Measurements from ENCODE around the gene TBX4. TPM values are rescaled to one million over a fixed set of nuclear protein-coding genes. Genes with fewer than 3 reads are reported as not detected.
A peak's percentile ranks its signal among the peaks of the same experiment; 100 is the strongest.
"Not testable (repeated sequence)": the region's sequence is repeated elsewhere in the genome, so short reads cannot be mapped to it uniquely, and the experiment has no call there.

Gene TBX4
- polyA plus RNA-seq, 6 donors from 2014 or later = not detected

DNA sequence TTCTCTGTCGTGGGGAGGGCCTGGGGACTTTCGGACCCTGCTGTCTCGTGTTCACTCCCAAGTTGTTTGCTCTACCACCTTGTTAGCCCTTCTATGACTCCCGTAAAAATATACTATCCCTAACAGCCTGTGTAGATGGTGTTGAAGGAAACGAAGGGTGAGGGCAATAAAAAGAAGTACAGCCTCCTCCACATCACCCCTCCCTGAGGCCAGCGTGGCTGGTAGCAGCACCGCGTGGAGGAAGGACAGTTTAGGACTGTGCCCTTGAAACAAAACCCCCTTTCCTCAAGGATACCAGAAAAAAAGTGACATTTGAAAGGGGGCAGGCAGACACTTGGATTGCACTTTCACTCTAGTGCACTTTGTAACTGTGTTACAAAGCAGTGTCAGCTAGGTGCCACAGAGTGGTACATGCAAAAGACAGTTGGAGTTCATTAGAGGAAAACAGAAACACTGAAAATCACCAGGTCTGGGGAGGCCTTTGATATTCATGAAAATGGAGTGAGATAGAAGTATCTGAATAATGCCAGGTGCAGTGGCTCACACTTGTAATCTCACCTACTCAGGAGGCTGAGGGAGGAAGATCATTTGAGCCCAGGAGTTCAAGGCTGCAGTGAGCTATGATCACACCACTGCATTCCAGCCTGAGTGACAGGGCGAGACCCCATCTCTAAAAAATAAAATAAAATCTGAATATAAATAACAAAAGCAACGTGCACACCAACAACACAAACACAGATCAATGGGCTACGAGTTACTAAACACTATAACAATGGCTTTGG, 53.8 kb downstream of the TBX4 start:
- Mint-ChIP-seq H3K27me3 (peaks cover 50 to 59% (median 51%) of the 10 kb centered on the region in 3 donors), H3K4me1 (no peaks in the 10 kb centered on the region), H3K27ac (no peak overlapping the region), H3K36me3 (no peaks in the 10 kb centered on the region), H3K4me3 (no peak overlapping the region), H3K9me3 (no peaks in the 10 kb centered on the region)
- ATAC-seq (ENCODE audit: low read depth in 2 of 2) (no peak), DNase-seq (no peak)

DNA sequence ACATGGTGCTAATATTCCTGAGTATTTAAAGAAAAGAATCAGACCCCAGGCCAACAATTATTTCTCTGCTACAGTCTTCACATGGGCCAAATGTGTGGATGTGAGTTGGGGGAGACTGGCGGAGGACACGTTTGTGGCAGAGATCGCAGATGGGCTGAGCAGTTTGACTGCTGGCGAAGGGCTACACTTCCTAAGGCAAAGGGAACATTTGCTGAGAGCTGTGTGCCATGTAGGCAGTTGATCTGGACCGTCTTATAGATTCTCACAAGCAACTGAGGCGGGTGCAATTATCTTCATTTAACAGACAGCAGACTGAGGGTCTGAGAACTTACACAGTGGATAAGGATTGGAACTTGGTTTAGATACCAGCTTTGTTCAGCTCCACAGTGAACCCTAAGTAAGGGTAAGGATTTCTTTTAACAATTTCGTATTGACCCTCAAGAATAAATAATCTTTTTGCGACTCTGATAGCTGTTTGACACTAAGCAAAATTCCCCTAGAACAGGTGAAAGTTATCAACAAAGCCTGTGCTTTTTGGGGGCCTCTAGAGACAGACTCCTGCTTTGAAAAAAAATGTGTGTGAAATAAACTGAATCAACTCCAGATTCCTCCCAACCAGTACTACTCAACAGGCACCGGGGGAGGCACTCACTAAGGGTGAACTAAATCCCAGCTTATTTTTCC, 55.3 kb downstream of the TBX4 start:
- no peak overlapping the region for H3K27ac Mint-ChIP-seq
- H3K4me3 Mint-ChIP-seq = no peak overlapping the region
- H3K36me3 Mint-ChIP-seq = no peaks in the 10 kb centered on the region
- H3K4me1 Mint-ChIP-seq = no peaks in the 10 kb centered on the region
- no peaks in the 10 kb centered on the region for H3K9me3 Mint-ChIP-seq
- DNase-seq (no peak), ATAC-seq (ENCODE audit: low read depth in 2 of 2) (no peak)
- peaks cover 50 to 55% (median 54%) of the 10 kb centered on the region in 3 donors for H3K27me3 Mint-ChIP-seq

DNA sequence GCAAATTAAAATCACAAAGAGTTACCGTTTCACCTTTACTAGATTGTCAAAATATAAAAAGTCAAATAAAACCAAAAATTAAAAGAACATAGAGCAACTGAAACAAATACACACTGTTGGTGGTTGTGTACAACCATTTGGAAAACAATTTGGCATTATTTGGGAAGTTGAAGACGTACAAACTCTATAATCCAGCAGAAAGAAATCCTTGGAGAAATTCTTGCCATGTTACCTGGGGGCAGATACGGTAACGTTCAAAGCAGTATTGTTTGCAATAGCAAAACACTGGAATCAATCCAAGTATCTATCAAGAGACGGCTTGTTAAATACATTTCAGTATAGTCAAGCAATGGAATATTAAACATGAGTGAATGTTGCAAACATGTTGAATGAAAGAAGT, 56.7 kb downstream of the TBX4 start:
- no peak overlapping the region for H3K27ac Mint-ChIP-seq
- no peaks in the 10 kb centered on the region for H3K36me3 Mint-ChIP-seq
- ATAC-seq (ENCODE audit: low read depth in 2 of 2) = no peak
- H3K4me1 Mint-ChIP-seq = no peaks in the 10 kb centered on the region
- H3K4me3 Mint-ChIP-seq = no peak overlapping the region
- H3K9me3 Mint-ChIP-seq = no peaks in the 10 kb centered on the region
- no peak for DNase-seq
- H3K27me3 Mint-ChIP-seq = peaks cover 50 to 55% (median 50%) of the 10 kb centered on the region in 3 donors

DNA sequence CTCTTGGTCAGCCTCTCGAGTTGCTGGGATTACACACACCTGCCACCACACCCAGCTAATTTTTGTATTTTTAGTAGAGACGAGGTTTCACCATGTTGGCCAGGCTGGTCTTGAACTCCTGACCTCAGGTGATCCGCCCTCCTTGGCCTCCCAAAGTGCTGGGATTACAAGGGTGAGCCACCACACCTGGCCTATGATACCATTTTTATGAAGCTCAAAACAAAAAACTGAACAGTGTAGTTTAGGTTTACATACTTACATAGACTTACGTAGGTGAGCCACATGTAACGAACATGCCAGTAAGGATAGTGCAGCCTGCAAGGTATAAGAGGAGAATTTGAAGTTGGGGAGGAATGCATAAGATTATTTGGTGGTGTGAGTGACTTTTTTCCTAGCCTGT, 57.2 kb downstream of the TBX4 start:
- DNase-seq; H3K9me3 Mint-ChIP-seq; H3K36me3 Mint-ChIP-seq; H3K4me1 Mint-ChIP-seq; ATAC-seq (ENCODE audit: low read depth in 2 of 2); H3K4me3 Mint-ChIP-seq; H3K27ac Mint-ChIP-seq: not testable (repeated sequence)
- H3K27me3 Mint-ChIP-seq = peaks cover 46 to 60% (median 55%) of the 10 kb centered on the region in 3 donors

DNA sequence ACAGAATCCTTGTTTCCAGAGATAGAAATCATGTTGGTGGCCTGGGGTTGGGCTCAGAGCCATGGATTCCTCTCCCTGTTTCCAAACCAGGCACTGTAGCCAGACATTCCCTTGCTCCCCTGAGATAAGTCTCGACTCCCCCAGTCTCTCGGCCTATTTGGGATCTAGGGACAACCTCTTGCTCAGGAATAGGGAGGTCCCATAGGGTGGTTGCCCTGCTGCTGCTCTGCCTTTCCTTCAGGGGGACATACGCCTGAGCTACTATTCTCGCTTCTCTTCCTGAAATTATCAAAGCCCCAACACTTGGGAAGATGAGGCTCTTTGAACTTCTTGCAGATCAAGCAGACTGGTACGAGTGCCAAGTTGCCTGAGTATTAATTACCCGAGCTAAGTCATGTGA, 58.0 kb downstream of the TBX4 start:
- no peak overlapping the region for H3K4me3 Mint-ChIP-seq
- H3K4me1 Mint-ChIP-seq = no peaks in the 10 kb centered on the region
- no peaks in the 10 kb centered on the region for H3K9me3 Mint-ChIP-seq
- DNase-seq (no peak), ATAC-seq (ENCODE audit: low read depth in 2 of 2) (no peak)
- H3K27me3 Mint-ChIP-seq = peaks cover 40 to 56% (median 49%) of the 10 kb centered on the region in 3 donors
- no peak overlapping the region for H3K27ac Mint-ChIP-seq
- no peaks in the 10 kb centered on the region for H3K36me3 Mint-ChIP-seq

DNA sequence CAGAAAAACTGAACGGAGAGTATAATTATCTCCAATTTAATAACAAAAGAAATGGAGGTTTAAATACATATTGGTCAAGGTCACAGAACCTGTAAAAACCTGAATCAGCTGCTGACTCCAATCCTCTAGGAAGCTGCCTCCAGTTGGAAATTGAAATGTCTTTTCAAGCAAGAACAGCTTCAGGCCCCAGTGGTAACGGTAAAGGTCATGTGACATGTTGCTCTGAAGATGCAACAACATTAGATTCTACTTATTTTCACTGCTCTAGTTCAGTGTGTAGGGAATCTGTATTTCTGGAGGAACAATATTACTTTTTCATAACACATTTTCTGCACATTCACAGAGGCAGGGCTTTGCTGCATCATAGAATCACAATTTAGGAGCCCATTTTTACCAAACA, 58.8 kb downstream of the TBX4 start:
- no peaks in the 10 kb centered on the region for H3K4me1 Mint-ChIP-seq
- H3K27ac Mint-ChIP-seq = no peak overlapping the region
- no peaks in the 10 kb centered on the region for H3K9me3 Mint-ChIP-seq
- no peak overlapping the region for H3K4me3 Mint-ChIP-seq
- H3K36me3 Mint-ChIP-seq = no peaks in the 10 kb centered on the region
- ATAC-seq (ENCODE audit: low read depth in 2 of 2) (no peak), DNase-seq (no peak)
- peaks cover 40 to 50% (median 46%) of the 10 kb centered on the region in 3 donors for H3K27me3 Mint-ChIP-seq

DNA sequence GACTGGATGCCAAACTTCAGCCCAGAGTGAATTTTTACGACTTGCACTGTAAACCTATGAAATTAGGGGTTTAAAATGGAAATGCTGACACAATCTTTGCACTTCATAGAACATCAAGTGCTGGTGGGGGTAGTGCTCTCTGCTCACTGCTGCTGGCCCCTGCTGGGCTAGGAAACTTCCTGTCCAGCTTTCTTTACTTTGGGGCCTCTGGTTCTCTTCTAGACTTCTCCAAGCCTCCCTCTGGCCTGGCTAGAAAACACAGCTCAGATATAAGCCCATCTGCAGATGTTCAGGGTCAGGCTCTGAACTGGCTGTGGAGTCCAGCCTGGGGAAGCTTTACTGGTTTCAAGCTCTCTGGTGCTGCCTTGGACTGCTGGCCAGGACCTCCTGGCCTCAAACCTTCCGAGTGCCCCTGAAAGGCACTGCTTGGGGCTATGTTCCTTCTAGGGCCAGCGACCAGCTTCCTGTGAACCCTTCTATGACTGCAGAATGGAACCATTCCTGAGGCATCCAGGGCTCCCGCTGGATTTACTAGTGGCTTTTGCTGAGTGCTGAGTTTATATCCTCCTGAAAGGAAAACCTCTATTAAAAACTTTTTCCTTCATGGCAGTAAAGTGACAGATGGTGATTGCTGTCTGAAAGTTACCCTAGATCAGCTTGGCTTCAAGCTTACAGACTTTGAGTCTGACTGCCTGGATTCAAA, 59.4 kb downstream of the TBX4 start:
- Mint-ChIP-seq H3K36me3 (no peaks in the 10 kb centered on the region), H3K27ac (no peak overlapping the region), H3K4me3 (no peak overlapping the region), H3K27me3 (peaks cover 40 to 47% (median 45%) of the 10 kb centered on the region in 3 donors), H3K4me1 (no peaks in the 10 kb centered on the region), H3K9me3 (no peaks in the 10 kb centered on the region)
- DNase-seq (no peak), ATAC-seq (ENCODE audit: low read depth in 2 of 2) (no peak)

DNA sequence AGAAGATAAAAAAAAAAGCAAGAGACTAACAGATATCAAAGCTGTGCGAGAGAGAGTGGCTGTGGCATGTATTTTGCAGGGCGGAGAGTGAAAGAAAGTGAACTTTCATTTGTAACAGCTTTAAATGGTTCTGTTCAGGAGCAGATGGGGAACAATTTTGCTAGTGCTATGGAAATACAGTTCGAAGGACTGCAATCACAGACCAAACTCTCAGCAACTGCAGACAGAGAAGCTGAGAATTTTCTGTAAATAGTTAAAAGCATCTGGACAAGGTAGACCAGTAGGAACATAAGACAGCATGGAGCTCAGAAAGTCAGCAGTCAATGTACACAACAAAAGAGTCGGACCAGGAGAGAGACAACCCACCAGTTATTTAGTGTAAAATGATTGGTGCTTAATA, 62.3 kb downstream of the TBX4 start:
- no peaks in the 10 kb centered on the region for H3K4me1 Mint-ChIP-seq
- DNase-seq (no peak), ATAC-seq (ENCODE audit: low read depth in 2 of 2) (no peak)
- no peak overlapping the region for H3K27ac Mint-ChIP-seq
- H3K36me3 Mint-ChIP-seq = no peaks in the 10 kb centered on the region
- no peak overlapping the region for H3K4me3 Mint-ChIP-seq
- no peaks in the 10 kb centered on the region for H3K9me3 Mint-ChIP-seq
- H3K27me3 Mint-ChIP-seq = peaks cover 27 to 30% (median 30%) of the 10 kb centered on the region in 3 donors

DNA sequence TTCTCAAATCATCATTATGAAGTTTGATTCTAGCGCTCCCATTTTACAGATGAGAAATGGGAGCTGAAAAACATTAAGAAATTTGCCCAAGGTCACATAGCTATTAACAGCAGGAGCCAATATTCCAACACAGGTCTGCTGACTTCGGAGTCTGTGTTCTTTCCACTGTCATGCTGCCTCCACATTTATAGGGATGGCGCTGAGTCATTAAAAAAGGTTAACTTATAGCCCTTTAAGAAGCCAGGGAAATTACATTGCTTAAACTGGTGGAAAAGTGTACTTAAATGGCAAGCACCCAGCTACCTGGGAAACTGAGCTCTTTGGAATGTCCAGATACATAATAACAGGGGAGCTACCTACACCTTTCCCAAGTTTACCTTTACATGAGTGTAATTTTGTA, 65.0 kb downstream of the TBX4 start:
- Mint-ChIP-seq H3K4me3 (no peak overlapping the region), H3K36me3 (no peaks in the 10 kb centered on the region), H3K27me3 (peaks cover 21 to 31% (median 28%) of the 10 kb centered on the region in 3 donors), H3K4me1 (no peaks in the 10 kb centered on the region), H3K9me3 (no peaks in the 10 kb centered on the region), H3K27ac (no peak overlapping the region)
- ATAC-seq (ENCODE audit: low read depth in 2 of 2) = no peak
- DNase-seq = no peak

DNA sequence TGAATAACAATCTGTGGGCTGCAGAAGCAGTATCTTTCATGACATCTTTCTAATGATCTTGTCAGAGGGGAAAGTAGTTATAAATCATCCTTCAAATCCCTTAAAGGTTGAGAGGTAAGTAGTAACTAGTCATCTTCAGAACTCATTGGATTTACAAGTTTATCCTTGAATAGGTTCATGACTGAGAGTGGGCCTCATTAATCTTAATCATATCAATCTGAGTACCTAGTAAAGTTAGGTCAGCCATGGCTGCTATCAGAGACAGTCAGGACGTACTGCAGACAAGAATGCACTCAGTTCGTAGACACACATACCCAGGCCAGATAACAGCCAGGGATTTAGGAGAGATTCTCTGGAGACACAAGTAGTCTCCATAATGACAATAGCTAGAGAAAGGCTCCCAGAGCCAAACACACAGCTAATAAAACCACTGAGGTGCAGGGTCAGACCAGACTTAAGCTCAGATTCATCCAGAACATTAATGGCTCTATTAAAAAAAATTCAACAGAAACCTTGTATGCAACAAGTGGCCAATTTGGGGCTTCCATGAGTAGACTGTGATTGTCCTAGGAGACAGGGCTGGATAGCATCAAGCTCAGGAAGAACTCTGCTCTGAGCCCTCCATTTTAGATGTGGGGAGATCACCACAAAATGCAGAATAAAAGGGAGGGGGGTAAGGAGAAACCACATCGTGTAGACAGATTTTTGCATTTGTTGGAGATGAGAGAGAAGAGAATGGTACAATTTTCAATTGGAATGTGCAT, 65.8 kb downstream of the TBX4 start:
- Mint-ChIP-seq H3K36me3 (no peaks in the 10 kb centered on the region), H3K4me3 (no peak overlapping the region), H3K4me1 (no peaks in the 10 kb centered on the region), H3K9me3 (no peaks in the 10 kb centered on the region), H3K27me3 (peaks cover 26 to 34% (median 28%) of the 10 kb centered on the region in 3 donors), H3K27ac (no peak overlapping the region)
- ATAC-seq (ENCODE audit: low read depth in 2 of 2) (no peak), DNase-seq (no peak)

DNA sequence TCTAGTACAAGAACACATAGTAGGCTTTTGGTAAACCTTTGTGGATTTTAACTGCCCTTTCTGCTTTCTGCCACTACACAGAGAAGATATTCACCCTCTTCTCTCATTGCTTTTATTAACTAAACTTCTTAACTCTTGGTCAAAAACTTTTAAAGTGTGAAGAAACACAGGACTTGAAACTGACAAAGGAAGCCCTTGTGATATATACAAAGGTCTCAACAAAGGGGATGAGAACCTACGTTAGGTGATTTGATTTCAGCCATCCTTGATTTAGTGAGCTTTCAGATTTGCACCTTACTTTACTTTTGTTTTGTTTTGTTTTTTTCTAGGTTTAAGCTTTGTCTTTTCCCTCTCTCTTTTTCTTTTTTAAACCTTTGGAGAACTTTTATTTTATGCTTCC, 66.9 kb downstream of the TBX4 start:
- Mint-ChIP-seq H3K4me1 (no peaks in the 10 kb centered on the region), H3K36me3 (no peaks in the 10 kb centered on the region), H3K4me3 (no peak overlapping the region), H3K9me3 (no peaks in the 10 kb centered on the region), H3K27ac (peak overlapping the region in 1 of 6 donors; percentile 12), H3K27me3 (peaks cover 25 to 36% (median 31%) of the 10 kb centered on the region in 3 donors)
- ATAC-seq (ENCODE audit: low read depth in 2 of 2) (no peak), DNase-seq (no peak)

DNA sequence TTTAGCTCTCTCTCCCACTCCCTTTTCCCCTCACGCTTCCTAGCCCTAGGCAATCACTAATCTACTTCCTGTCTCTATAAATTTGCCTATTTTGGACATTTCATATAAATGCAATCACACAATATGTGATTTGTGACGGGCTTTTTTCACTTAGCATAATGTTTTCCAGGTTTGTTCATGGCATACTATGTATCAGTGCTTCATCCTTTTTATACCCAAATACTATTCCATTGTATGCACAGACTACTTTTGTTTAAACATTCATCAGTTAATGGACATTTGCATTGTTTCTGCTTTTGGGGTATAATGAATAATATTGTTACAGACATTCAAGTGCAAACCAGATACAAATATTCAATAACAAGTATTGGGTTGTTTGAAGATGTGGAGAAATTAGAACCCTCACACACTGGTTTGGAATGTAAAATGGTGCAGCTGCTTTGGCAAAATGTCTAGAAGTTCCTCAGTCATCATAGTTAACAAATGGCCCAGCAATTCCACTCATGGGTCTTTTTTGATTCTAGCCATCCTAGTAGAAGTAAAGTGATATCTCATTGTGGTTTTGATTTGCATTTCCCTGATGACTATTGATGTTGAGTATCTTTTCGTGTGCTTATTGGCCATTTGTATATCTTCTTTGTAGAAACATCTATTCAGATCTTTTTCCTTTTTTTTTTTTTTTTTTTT, 67.7 kb downstream of the TBX4 start:
- ATAC-seq (ENCODE audit: low read depth in 2 of 2) = no peak
- H3K27me3 Mint-ChIP-seq = peaks cover 24 to 40% (median 31%) of the 10 kb centered on the region in 3 donors

DNA sequence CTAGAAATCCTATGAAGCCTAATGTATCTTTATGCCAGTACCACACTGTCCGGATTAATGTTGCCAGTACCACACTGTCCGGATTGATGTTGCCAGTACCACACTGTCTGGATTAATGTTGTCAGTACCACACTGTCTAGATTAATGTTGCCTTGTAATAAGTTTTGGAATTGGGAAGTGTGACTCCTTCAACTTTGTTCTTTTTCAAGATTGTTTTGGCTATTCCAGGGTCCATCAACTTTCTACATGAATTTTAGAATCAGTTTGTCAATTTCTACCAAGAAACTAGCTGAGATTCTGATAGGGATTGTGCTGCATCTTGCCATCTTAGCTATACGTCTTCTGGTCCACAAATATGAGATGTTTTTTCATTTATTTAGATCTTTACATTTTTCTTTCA, 68.7 kb downstream of the TBX4 start:
- no peaks in the 10 kb centered on the region for H3K4me1 Mint-ChIP-seq
- DNase-seq = no peak
- ATAC-seq (ENCODE audit: low read depth in 2 of 2) = no peak
- no peaks in the 10 kb centered on the region for H3K9me3 Mint-ChIP-seq
- H3K4me3 Mint-ChIP-seq = no peak overlapping the region
- no peaks in the 10 kb centered on the region for H3K36me3 Mint-ChIP-seq
- no peak overlapping the region for H3K27ac Mint-ChIP-seq
- peaks cover 31 to 48% (median 36%) of the 10 kb centered on the region in 3 donors for H3K27me3 Mint-ChIP-seq

More for the DNA sequence above, 67.7 kb downstream of the TBX4 start:
- Mint-ChIP-seq H3K4me1 (no peaks in the 10 kb centered on the region), H3K4me3 (no peak overlapping the region), H3K27ac (no peak overlapping the region), H3K9me3 (no peaks in the 10 kb centered on the region), H3K36me3 (no peaks in the 10 kb centered on the region)
- DNase-seq = no peak

All from naive B cell (primary cell).